HG02759 (cell line): ENCODE results near the gene BARHL1.

Experiments used
- ATAC-seq: cut with Tn5 transposase; IDR thresholded peaks from one replicate; pipeline ENCODE4 v1.9.1; 2021; ENCODE audit warnings: mild to moderate bottlenecking, moderate library complexity; ENCODE audit not compliant: unreplicated experiment

The BARHL1 gene

DNA sequence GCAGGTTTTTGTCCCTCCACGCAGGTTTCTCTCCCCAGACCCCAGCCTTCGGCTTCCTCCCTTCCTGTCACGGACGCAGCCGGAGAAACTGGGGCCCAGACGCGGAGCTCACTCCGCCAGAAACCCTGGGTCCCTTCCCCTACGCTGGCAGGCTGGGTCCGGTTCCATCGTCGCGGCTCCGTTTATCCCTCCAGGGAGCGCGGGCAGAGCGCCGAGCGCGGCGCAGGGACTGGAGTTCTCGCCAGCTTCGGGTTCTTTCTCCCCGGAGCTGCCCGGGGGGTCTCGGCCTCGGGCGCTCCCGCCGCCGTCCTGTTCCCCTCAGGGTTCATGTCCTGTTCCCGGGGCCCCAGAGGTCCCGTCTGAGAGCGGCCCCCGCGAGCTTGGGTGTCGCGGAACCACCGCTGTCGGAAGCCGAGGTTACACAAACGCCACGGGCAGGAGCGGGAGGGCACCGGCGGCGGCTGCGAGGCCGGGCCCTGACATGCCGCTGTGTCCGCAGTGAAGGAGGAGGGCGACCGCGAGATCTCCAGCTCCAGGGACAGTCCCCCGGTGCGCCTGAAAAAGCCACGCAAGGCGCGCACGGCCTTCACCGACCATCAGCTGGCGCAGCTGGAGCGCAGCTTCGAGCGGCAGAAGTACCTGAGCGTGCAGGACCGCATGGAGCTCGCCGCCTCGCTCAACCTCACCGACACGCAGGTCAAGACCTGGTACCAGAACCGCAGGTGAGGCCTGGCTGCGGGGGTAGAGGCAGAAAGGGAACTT is 4.6 kb downstream of the BARHL1 start:
- no peak for ATAC-seq

- no peak for ATAC-seq
These were observed 5.2 kb downstream of the BARHL1 start for GRCh38 chr9:132587592-132587955.

DNA sequence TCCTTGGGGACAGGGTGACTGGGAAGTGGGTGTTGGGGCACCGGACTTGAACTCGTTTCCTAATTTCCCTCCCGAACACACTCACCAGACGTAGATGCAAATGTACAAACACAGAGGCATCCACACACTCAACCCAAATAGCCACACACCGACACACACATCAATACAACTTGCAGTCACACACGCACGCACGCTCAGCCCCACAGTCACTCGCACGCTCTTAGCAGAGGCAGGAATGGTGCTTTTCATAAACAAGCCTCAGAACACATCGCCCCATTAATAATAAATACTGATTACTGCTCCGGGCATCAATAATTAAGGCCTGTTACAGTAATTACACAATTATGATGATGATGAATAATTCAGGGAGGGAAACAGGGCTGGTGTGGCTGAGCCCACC is 5.7 kb downstream of the BARHL1 start:
- ATAC-seq = no peak

DNA sequence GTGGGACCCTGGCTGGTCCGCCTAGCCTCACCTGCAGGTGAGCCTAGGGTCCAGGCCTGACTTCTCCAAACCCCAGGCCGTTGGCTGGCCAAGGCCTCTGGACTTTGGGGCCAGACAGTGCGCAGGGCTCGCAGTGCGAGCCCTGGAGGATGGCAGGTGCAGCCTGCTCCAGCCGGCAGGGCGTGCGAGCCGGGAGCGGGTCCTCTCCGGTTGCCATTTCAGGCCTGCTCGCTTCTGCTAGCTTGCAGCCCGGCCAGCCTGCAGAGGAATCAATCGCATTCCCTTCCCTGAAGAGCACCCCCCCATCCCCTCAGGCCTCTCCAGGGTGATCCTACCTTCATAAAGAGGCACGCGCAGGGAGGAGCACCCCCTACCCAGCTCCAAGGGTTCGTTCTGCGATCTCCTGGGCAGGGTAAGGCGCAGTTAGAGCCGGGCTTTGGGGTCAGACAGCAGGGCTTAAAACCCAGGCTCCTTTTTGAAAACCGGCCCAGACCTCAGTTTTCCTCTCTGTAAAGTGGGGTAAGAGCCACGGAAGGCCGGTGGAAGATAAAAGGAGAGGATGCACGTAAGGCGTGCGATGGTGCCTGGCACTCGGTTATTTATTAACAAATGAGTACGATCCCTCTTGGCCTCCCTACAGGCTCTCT is 6.2 kb downstream of the BARHL1 start:
- no peak for ATAC-seq

- ATAC-seq = no peak
These were observed 7.0 kb downstream of the BARHL1 start for GRCh38 chr9:132589148-132590036.

GRCh38 chr9:132590037-132590317 is 7.6 kb downstream of the BARHL1 start:
- no peak for ATAC-seq

- no peak for ATAC-seq
These were observed 8.1 kb downstream of the BARHL1 start for GRCh38 chr9:132590318-132591182.

- no peak for ATAC-seq
These were observed 8.8 kb downstream of the BARHL1 start for GRCh38 chr9:132591244-132591643.

GRCh38 chr9:132591751-132592314 is 9.4 kb downstream of the BARHL1 start:
- no peak for ATAC-seq

- no peak for ATAC-seq
These were observed 10.0 kb downstream of the BARHL1 start for GRCh38 chr9:132592451-132592850.

DNA sequence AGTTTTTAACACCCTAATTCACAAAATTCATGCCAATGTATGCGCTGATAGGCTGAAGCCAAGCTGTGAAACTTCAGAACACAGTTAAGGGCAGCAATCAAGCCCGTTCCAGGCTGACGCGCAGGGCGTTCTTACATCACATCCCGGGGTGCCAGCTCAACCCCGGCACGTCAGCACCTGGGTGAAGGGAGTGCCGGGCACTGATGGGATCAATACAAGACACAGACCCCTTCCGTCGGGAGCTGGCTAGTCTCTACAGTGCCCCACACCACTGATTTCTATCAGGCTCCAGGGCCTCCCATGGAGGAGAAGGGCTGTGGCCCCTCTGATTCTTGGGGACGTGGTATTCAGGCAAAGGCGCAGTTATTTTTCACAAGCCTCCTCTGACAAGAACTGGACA is 12.0 kb downstream of the BARHL1 start:
- no peak for ATAC-seq

DNA sequence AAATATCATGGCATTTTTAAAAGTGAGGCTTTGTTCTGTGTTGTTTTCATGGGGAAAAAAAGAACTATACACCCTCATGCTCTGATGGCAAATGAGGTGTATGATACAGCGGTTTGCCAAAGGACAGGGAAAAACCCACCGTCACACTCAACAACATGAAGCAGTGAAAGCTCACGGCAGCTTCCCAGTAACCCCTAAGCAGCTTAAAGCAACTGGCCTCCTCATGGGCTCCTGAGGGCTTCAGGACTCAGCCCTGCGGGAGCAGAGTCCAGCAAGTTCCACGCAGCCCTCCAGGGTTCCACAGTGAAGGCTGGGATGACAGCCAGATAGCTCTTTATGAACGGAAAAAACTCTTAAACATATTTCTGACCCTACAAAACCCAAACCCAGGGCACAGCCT is 12.9 kb downstream of the BARHL1 start:
- no peak for ATAC-seq

- no peak for ATAC-seq
These were observed 13.8 kb downstream of the BARHL1 start for GRCh38 chr9:132596200-132596599.

DNA sequence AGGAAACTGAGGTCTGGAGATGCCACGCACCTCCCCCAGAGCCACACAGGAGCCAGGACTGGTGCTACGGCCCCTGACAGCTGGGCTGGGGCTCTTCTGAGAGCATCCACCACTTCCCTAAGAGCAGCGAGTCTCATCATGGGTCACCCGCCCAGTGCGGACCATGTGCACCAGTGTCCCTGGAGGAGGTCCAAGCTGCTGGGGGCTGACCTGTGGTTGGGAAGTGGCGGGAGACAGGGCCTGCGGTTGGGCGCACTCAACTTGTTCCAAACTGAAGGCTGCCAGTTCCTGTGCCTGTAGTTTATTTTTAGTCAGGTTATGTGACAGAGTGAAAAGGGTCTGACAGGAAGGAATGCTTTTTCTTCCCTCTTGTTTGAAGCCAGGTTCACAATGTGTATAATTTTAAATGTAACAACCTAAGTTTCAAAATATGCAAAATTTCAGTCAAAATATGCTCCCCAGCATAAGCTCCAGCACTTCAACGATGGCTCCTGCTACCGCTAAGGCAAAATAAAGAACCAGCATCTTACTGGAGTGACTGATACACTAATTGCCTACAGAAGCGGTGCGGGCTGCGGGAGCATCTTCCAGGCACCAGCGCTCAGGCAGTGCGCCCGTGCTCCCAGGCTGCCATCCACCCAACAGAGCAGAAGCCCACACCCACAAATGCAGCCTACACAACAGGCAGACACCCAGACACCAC is 14.8 kb downstream of the BARHL1 start:
- ATAC-seq = no peak

- no peak for ATAC-seq
These were observed 18.0 kb downstream of the BARHL1 start for GRCh38 chr9:132600326-132600984.

DNA sequence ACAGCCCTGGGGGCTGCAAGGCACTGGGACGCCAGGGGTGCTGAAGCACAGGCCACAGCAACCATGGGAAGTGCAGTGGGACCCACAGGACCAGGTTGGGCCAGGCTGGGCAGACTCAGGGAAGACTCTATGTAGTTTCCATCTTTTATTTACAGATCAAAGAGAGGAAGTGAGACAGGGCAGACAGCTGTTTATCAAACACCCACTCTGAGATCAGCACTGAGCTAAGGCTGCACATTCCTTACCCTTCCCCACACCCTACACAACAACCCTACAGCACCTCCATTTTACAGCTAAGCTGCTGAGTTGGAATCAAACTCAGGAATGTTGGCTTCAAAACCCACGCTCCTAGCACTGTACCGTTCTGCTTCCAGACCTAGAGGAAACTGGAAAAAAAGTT is 19.8 kb downstream of the BARHL1 start:
- ATAC-seq = no peak

DNA sequence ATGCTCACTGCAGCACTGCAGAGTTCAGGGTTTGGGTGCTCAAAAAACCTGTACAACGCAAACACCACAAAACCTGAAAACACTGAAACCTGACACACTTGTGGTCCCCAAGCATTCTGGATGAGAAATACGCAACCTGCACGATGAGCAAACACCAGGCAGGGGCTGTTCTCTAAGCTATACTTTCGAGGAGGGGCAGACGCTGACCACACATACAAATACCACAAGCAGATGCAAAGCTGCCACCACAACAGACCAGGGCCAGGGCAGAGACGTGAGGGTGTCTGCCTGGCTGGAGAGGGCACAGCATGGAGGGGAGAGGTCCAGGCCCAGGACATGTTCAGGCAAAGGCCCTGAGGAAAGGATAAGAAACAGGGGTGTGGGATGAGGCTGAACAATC is 23.0 kb downstream of the BARHL1 start:
- no peak for ATAC-seq

DNA sequence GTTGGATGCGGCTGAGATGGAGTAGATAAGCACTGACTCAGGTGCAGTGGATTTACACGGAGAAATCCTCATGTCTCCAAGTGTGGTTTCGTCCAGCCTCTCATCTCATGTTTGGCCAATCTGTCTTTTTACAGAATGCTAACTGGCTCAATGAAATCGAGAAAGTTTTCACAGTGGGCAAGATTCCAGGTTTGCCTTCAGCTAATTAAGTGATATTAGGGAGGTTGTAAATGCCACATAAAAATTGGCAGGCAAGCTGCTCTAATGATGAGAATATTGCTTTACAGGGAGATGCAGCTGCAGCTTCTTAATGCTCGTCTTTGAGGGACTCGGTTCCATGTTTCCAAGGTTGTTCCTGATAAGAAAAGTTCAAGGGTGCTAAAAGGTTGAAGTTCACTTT is 23.7 kb downstream of the BARHL1 start:
- ATAC-seq = no peak

DNA sequence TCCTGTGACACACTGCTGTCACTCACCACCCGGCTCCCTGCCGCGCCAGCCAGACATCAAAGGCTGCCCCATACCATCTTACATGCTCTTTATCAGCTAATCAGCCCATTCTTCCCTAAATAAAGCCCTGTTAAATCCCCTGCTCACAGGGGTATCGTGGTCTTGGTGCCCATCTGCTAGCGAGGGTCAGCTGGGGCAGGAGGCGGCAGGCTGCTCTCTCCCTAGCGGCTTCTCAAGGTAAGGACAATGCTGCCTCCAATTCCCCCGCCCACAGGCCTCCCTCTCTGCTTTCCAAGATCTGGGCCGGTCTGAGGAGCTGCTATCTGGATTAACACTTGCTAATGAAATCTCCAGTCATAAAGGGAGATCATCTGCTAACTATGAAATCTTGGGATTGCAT is 26.8 kb downstream of the BARHL1 start:
- ATAC-seq = no peak

- no peak for ATAC-seq
These were observed 27.4 kb downstream of the BARHL1 start for GRCh38 chr9:132609829-132610228.
